Measurements from ENCODE around the gene KNDC1.

- TF ChIP-seq POLR2A (IDR thresholded peaks at IDR 0.05; ENCODE audit: low read depth, low read length) (no peak), CTCF (IDR thresholded peaks at IDR 0.05; ENCODE audit: extremely low read depth in 1 of 2, insufficient read depth in 1 of 2, low read depth in 1 of 2, low read length in 2 of 2) (no peak), EZH2 (IDR thresholded peaks at IDR 0.05; ENCODE audit: borderline replicate concordance, low read depth, low read length, severe bottlenecking) (no peak)
These were observed 48.4 kb downstream of the KNDC1 start for GRCh38 chr10:133208466-133208865.
